IMR-90 (cell line): ENCODE measurements around the gene RCE1. TPM values are rescaled to one million over a fixed set of nuclear protein-coding genes. Genes with fewer than 3 reads are reported as not detected.

Experiments
- ATAC-seq: fragments of 200-7000 bp; cut with Tn5 transposase; 2 replicates; pipeline ENCODE4 v1.9.1; 2020; ENCODE audit warnings: low read depth, mild to moderate bottlenecking, moderate library complexity
- BruUV-seq: library from RNA; stranded (reverse); fragments of 400-500 nt; replicated peaks from 2 replicates; lab custom pipeline; 2021; lab: Mats Ljungman, UMichigan
- CTCF ChIA-PET: fragments of 300-600 bp; formaldehyde crosslinking; extraction: SDS; loops from one replicate; lab custom pipeline; 2021; ENCODE audit warnings: antibody characterized with exemption; lab: Yijun Ruan, JAX
- POLR2A ChIA-PET: fragments of 300-600 bp; sonication (Branson Sonifier 250); formaldehyde crosslinking; loops from one replicate; lab custom pipeline; 2022; ENCODE audit warnings: antibody characterized with exemption; ENCODE audit not compliant: unreplicated experiment; lab: Charles Lee
- DNase-seq: peaks from one replicate; pipeline ENCODE4 v3.0.0; 2013
- H2AFZ ChIP-seq: replicated peaks from 2 replicates; pipeline ENCODE3; 2013; ENCODE audit warnings: low read length, mild to moderate bottlenecking; ENCODE audit not compliant: poor library complexity
- H2AK5ac ChIP-seq: 2 replicates; pipeline ENCODE4 v1.6.1; 2013; ENCODE audit warnings: low read depth, low read length, inconsistent platforms
- H2AK9ac ChIP-seq: replicated peaks from 2 replicates; pipeline ENCODE3; 2013; ENCODE audit warnings: mild to moderate bottlenecking, low read depth, low read length, moderate library complexity; ENCODE audit not compliant: poor library complexity
- H2BK120ac ChIP-seq: 2 replicates; pipeline ENCODE4 v1.6.1; 2013; ENCODE audit warnings: low read depth, low read length, inconsistent platforms
- H2BK15ac ChIP-seq: 3 replicates; pipeline ENCODE4 v1.6.1; 2013; ENCODE audit warnings: low read depth, low read length, inconsistent platforms
- H2BK20ac ChIP-seq: 2 replicates; pipeline ENCODE4 v1.6.1; 2013; ENCODE audit warnings: low read depth, mild to moderate bottlenecking, inconsistent platforms, low read length, moderate library complexity
- H2BK5ac ChIP-seq: 2 replicates; pipeline ENCODE4 v1.6.1; 2013; ENCODE audit warnings: mild to moderate bottlenecking, low read depth, low read length, inconsistent platforms; ENCODE audit not compliant: poor library complexity, severe bottlenecking
- H3K14ac ChIP-seq: replicated peaks from 2 replicates; pipeline ENCODE4 v1.6.1; 2013; ENCODE audit warnings: low read depth, low read length, inconsistent platforms
- H3K18ac ChIP-seq: 2 replicates; pipeline ENCODE4 v1.6.1; 2013; ENCODE audit warnings: low read depth, low read length, control low read depth
- H3K23ac ChIP-seq: 2 replicates; pipeline ENCODE4 v1.6.1; 2013; ENCODE audit warnings: low read depth, low read length, inconsistent platforms
- H3K27ac ChIP-seq: 2 replicates; pipeline ENCODE4 v1.5.1; 2013; ENCODE audit warnings: mild to moderate bottlenecking, control low read depth, low read length; ENCODE audit not compliant: insufficient read depth
- H3K27me3 ChIP-seq: 2 replicates; pipeline ENCODE4 v1.6.1; 2013; ENCODE audit warnings: low read length; ENCODE audit not compliant: control insufficient read depth, insufficient read depth
- H3K36me3 ChIP-seq: 2 replicates; pipeline ENCODE4 v1.6.1; 2013; ENCODE audit warnings: low read length, mixed read lengths; ENCODE audit not compliant: control insufficient read depth, insufficient read depth
- H3K4ac ChIP-seq: 2 replicates; pipeline ENCODE4 v1.6.1; 2013; ENCODE audit warnings: low read depth, low read length, inconsistent platforms
- H3K4me1 ChIP-seq: 2 replicates; pipeline ENCODE4 v1.6.1; 2013; ENCODE audit warnings: low read length, mixed read lengths; ENCODE audit not compliant: control insufficient read depth, insufficient read depth
- H3K4me2 ChIP-seq: 2 replicates; pipeline ENCODE4 v1.6.1; 2013; ENCODE audit warnings: low read depth, mild to moderate bottlenecking, control low read depth, low read length, moderate library complexity
- H3K4me3 ChIP-seq: 2 replicates; pipeline ENCODE4 v1.5.1; 2013; ENCODE audit warnings: low read depth, mild to moderate bottlenecking, control low read depth, low read length, moderate library complexity; ENCODE audit not compliant: insufficient read depth
- H3K56ac ChIP-seq: 2 replicates; pipeline ENCODE4 v1.6.1; 2013; ENCODE audit warnings: low read length, inconsistent platforms; ENCODE audit not compliant: insufficient read depth; ENCODE audit errors: extremely low read depth
- H3K79me1 ChIP-seq, 2 experiments: 2 replicates each; pipeline ENCODE4 v1.6.1; 2013; ENCODE audit warnings: low read length in 2 of 2, inconsistent platforms in 1 of 2, low read depth in 1 of 2
- H3K9ac ChIP-seq: 2 replicates; pipeline ENCODE4 v1.6.1; 2013; ENCODE audit warnings: low read depth, low read length, control low read depth
- H3K9me1 ChIP-seq: 2 replicates; pipeline ENCODE4 v1.6.1; 2013; ENCODE audit warnings: low read length, inconsistent platforms; ENCODE audit not compliant: insufficient read depth
- H3K9me3 ChIP-seq: 2 replicates; pipeline ENCODE4 v1.6.1; 2013; ENCODE audit warnings: low read length; ENCODE audit not compliant: control insufficient read depth, insufficient read depth
- H4K20me1 ChIP-seq: 2 replicates; pipeline ENCODE4 v1.6.1; 2013; ENCODE audit warnings: low read length, inconsistent platforms; ENCODE audit not compliant: insufficient read depth
- H4K5ac ChIP-seq: 2 replicates; pipeline ENCODE4 v1.6.1; 2013; ENCODE audit warnings: mild to moderate bottlenecking, low read depth, low read length, control low read depth
- H4K8ac ChIP-seq, 2 experiments: 2 replicates each; pipeline ENCODE4 v1.6.1; 2013; ENCODE audit warnings: low read depth in 2 of 2, low read length in 2 of 2, control low read depth in 1 of 2, inconsistent platforms in 1 of 2
- H4K91ac ChIP-seq: 2 replicates; pipeline ENCODE4 v1.6.1; 2013; ENCODE audit warnings: low read depth, low read length, inconsistent platforms; ENCODE audit not compliant: insufficient read depth
- BHLHE40 ChIP-seq: fragments of 150-350 bp; IDR thresholded peaks from 2 replicates; pipeline ENCODE4 v1.6.1; 2016; ENCODE audit warnings: mild to moderate bottlenecking, low read depth, low read length
- CEBPB ChIP-seq: IDR thresholded peaks from 2 replicates; pipeline ENCODE4 v1.6.1; 2012; ENCODE audit warnings: low read depth, low read length, improper control_type of control experiment
- CHD1 ChIP-seq: IDR thresholded peaks from 2 replicates; pipeline ENCODE4 v1.6.1; 2012; ENCODE audit warnings: low read depth, low read length, improper control_type of control experiment
- MAFK ChIP-seq: IDR thresholded peaks from 2 replicates; pipeline ENCODE4 v1.6.1; 2012; ENCODE audit warnings: low read depth, low read length, improper control_type of control experiment
- MAZ ChIP-seq: IDR thresholded peaks from 2 replicates; pipeline ENCODE4 v1.6.1; 2012; ENCODE audit warnings: low read depth, mild to moderate bottlenecking, low read length, improper control_type of control experiment, moderate library complexity, borderline replicate concordance
- MXI1 ChIP-seq: IDR thresholded peaks from 2 replicates; pipeline ENCODE4 v1.6.1; 2012; ENCODE audit warnings: low read depth, mild to moderate bottlenecking, low read length, moderate library complexity, borderline replicate concordance
- POLR2A ChIP-seq: IDR thresholded peaks from 2 replicates; pipeline ENCODE4 v1.6.1; 2012; ENCODE audit warnings: mild to moderate bottlenecking, low read depth, low read length
- RCOR1 ChIP-seq: IDR thresholded peaks from 2 replicates; pipeline ENCODE4 v1.6.1; 2012; ENCODE audit warnings: mild to moderate bottlenecking, low read length, improper control_type of control experiment; ENCODE audit not compliant: insufficient replicate concordance
- RFX5 ChIP-seq: IDR thresholded peaks from 2 replicates; pipeline ENCODE4 v1.8.0; 2012; ENCODE audit warnings: low read depth, mild to moderate bottlenecking, low read length, moderate library complexity
- WGBS, 2 experiments: methylation state at CpG; one replicate each; pipeline versions ENCODE4 v1.1.5 to v1.1.7; 2013; ENCODE audit warnings: missing lambda C conversion rate in 2 of 2; ENCODE audit not compliant: insufficient read length in 1 of 2; ENCODE audit errors: extremely low coverage in 2 of 2; 5-methylcytosine and 5-hydroxymethylcytosine counted together
- dilution Hi-C: fragments of 300-500 bp; cut with HindIII; formaldehyde crosslinking; loops from one replicate; pipeline ENCODE4 v1.14.3; 2018; ENCODE audit warnings: low sequenced_read_pairs; ENCODE audit not compliant: unreplicated experiment
- in situ Hi-C: fragments of 300-500 bp; cut with MboI; formaldehyde crosslinking; loops from 3 replicates; pipeline ENCODE4 v1.14.3; 2019; ENCODE audit warnings: low sequenced_read_pairs, inconsistent platforms, mixed read lengths
- intact Hi-C: fragments of 100-400 bp; cut with micrococcal nuclease; formaldehyde crosslinking; loops from 2 replicates; pipeline ENCODE4 v1.10.0; 2022
- polyA plus RNA-seq, 3 experiments: library from polyadenylated mRNA; depleted of rRNA; stranded (reverse); fragments of >200 nt; gene quantifications; 2 replicates each; pipeline ENCODE4 v1.2.3, GENCODE V29; 2012; ENCODE audit warnings: low replicate concordance in 1 of 3
- total RNA-seq: library from RNA; depleted of rRNA; stranded (reverse); fragments of >200 nt; gene quantifications from 2 replicates; pipeline ENCODE4 v1.2.3, GENCODE V29; 2012
- TF ChIP-seq, protein P1 (sequence below): fragments of 150-350 bp; IDR thresholded peaks from 2 replicates; pipeline ENCODE4 v1.6.1; 2017; ENCODE audit warnings: mild to moderate bottlenecking, antibody characterized with exemption, low read length, low read depth
- TF ChIP-seq, protein P2 (sequence below): fragments of 150-350 bp; IDR thresholded peaks from 2 replicates; pipeline ENCODE4 v1.6.1; 2016; ENCODE audit warnings: low read depth, mild to moderate bottlenecking, low read length, moderate library complexity, borderline replicate concordance

RCE1 gene
- total and polyA plus RNA-seq, 2 of the 4 experiments (the other 2 are of a cell fraction) = 6.6 to 19.4 TPM

DNA sequence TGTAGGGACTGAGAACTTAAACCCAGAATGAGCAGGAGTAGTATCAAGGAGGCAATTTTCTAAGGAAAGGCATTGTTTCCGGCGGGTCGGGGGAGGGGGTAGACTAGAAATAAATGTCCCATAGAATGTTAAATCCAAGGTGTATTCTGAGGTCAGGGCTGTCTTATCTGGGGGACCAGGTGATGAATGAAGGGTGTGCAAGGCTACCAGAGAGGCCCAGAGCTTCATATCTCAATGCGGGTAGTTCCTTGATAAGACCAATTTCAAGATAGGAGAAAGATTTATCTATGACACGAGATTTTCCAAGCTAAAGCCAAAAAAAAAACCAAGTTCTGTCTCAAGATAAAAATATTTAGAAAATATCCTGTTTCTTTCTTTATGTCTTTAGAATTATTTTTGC is 8.3 kb upstream of the RCE1 start:
- no peak overlapping the region for H4K5ac ChIP-seq
- H3K27me3 ChIP-seq = no peaks in the 10 kb centered on the region
- no peak overlapping the region for H4K91ac ChIP-seq
- ChIA-PET POLR2A (interaction anchor here (0.6 kb wide), 1 partner anchor 142 kb away, joined by 3 read pairs; no protein-coding TSS in a partner anchor), CTCF (interaction anchor here (1.2 kb wide), 1 partner anchor 14 kb away, joined by 4 read pairs; no protein-coding TSS in a partner anchor)
- dilution Hi-C loops (no loop called here), intact Hi-C loops (loop anchor here (1.0 to 2.0 kb wide), 4 partner anchors 141 to 427 kb away; no protein-coding TSS in a partner anchor), in situ Hi-C loops (loop anchor here (5.0 to 10.0 kb wide), 2 partner anchors 143 to 260 kb away; no protein-coding TSS in a partner anchor)
- H3K36me3 ChIP-seq = peaks cover 7% of the 10 kb centered on the region; the same call in 1 of the 2 replicates
- DNase-seq (no peak), ATAC-seq (no peak)
- peak overlapping the region in 1 of 2 experiments; percentile 56; a peak in 1 of 4 replicates for H4K8ac ChIP-seq
- H3K27ac ChIP-seq = peak overlapping the region; percentile 40; the same call in 1 of the 2 replicates
- H3K9me1 ChIP-seq = no peaks in the 10 kb centered on the region
- no peak overlapping the region for H2AK9ac ChIP-seq
- H3K9me3 ChIP-seq = no peaks in the 10 kb centered on the region
- H3K4me1 ChIP-seq = peaks cover 4% of the 10 kb centered on the region
- no peak overlapping the region for H3K14ac ChIP-seq
- no peak overlapping the region for H2AK5ac ChIP-seq
- no peak overlapping the region for H3K4me2 ChIP-seq
- H2AFZ ChIP-seq = no peak overlapping the region
- no peak overlapping the region for H3K56ac ChIP-seq
- no peak overlapping the region for H2BK20ac ChIP-seq
- no peak overlapping the region for H3K4me3 ChIP-seq
- H3K79me1 ChIP-seq = peaks cover 15 to 28% of the 10 kb centered on the region in 2 experiments; a peak in 3 of 4 replicates
- TF ChIP-seq CHD1 = no peak
- TF ChIP-seq CEBPB = no peak
- TF ChIP-seq, protein P1, sequence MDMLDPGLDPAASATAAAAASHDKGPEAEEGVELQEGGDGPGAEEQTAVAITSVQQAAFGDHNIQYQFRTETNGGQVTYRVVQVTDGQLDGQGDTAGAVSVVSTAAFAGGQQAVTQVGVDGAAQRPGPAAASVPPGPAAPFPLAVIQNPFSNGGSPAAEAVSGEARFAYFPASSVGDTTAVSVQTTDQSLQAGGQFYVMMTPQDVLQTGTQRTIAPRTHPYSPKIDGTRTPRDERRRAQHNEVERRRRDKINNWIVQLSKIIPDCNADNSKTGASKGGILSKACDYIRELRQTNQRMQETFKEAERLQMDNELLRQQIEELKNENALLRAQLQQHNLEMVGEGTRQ = no peak
- no peak for TF ChIP-seq BHLHE40
- TF ChIP-seq RFX5 = no peak
- TF ChIP-seq, protein P2, sequence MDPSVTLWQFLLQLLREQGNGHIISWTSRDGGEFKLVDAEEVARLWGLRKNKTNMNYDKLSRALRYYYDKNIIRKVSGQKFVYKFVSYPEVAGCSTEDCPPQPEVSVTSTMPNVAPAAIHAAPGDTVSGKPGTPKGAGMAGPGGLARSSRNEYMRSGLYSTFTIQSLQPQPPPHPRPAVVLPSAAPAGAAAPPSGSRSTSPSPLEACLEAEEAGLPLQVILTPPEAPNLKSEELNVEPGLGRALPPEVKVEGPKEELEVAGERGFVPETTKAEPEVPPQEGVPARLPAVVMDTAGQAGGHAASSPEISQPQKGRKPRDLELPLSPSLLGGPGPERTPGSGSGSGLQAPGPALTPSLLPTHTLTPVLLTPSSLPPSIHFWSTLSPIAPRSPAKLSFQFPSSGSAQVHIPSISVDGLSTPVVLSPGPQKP = no peak
- no peak for TF ChIP-seq RCOR1
- TF ChIP-seq MAFK = no peak
- no peak for TF ChIP-seq MXI1
- TF ChIP-seq POLR2A = no peak
- TF ChIP-seq MAZ = no peak
- H3K23ac ChIP-seq = no peak overlapping the region
- no peak overlapping the region; the same call in 1 of the 2 replicates for H3K4ac ChIP-seq
- peak overlapping the region; percentile 17 for H2BK5ac ChIP-seq
- no peak overlapping the region for H3K9ac ChIP-seq
- H3K18ac ChIP-seq = no peak overlapping the region
- no CpG with 5 or more reads among the region's 5 CpGs for WGBS, 2 experiments
- no peak overlapping the region for H2BK15ac ChIP-seq
- H4K20me1 ChIP-seq = no peaks in the 10 kb centered on the region; the same call in 1 of the 2 replicates
- no TSS peak for BruUV-seq
- no peak overlapping the region; the same call in 1 of the 2 replicates for H2BK120ac ChIP-seq
